A673 (cell line): ENCODE results near the gene SMYD3. TPM values are rescaled to one million over a fixed set of nuclear protein-coding genes. Genes with fewer than 3 reads are reported as not detected.
"Not testable (repeated sequence)": the region's sequence is repeated elsewhere in the genome, so short reads cannot be mapped to it uniquely, and the experiment has no call there.

ENCODE experiments used
- BruUV-seq: library from RNA; stranded (reverse); fragments of 400-500 nt; replicated peaks from 2 replicates; lab custom pipeline; 2021; lab: Mats Ljungman, UMichigan
- CTCF ChIA-PET: fragments of 300-600 bp; sonication (Branson Sonifier 250); formaldehyde crosslinking; loops from one replicate; lab custom pipeline; 2022; ENCODE audit warnings: antibody characterized with exemption; lab: Charles Lee
- POLR2A ChIA-PET: fragments of 300-600 bp; sonication (Branson Sonifier 250); formaldehyde crosslinking; loops from one replicate; lab custom pipeline; 2022; ENCODE audit warnings: antibody characterized with exemption; ENCODE audit not compliant: low non-redundant PET; lab: Charles Lee
- DNase-seq: peaks from one replicate; pipeline ENCODE4 v3.0.0-alpha.2; 2015; ENCODE audit warnings: low spot score
- H3K27ac ChIP-seq: fragments of 200-600 bp; sonication (generic); 2 replicates; pipeline ENCODE4 v1.5.1; 2016; ENCODE audit warnings: mixed run types, low read depth, mild to moderate bottlenecking, mixed read lengths, antibody characterized with exemption, low read length; ENCODE audit not compliant: poor library complexity, severe bottlenecking
- H3K27me3 ChIP-seq: fragments of 200-600 bp; sonication (generic); replicated peaks from 2 replicates; pipeline ENCODE4 v1.6.1; 2017; ENCODE audit warnings: mixed run types, low read depth, mild to moderate bottlenecking, mixed read lengths, antibody characterized with exemption, low read length; ENCODE audit not compliant: insufficient read depth, poor library complexity
- H3K36me3 ChIP-seq: fragments of 200-600 bp; sonication (generic); 2 replicates; pipeline ENCODE4 v1.6.1; 2016; ENCODE audit warnings: mixed run types, mild to moderate bottlenecking, mixed read lengths, antibody characterized with exemption, low read length; ENCODE audit not compliant: insufficient read depth, poor library complexity, severe bottlenecking
- H3K4me1 ChIP-seq: fragments of 200-600 bp; sonication (generic); 2 replicates; pipeline ENCODE4 v1.6.1; 2017; ENCODE audit warnings: mixed run types, mild to moderate bottlenecking, mixed read lengths, antibody characterized with exemption, low read length; ENCODE audit not compliant: insufficient read depth, poor library complexity, severe bottlenecking
- H3K4me3 ChIP-seq: fragments of 200-600 bp; sonication (generic); 2 replicates; pipeline ENCODE4 v1.5.1; 2016; ENCODE audit warnings: low read depth, mixed run types, mild to moderate bottlenecking, mixed read lengths, low read length; ENCODE audit not compliant: poor library complexity, severe bottlenecking
- H3K9me3 ChIP-seq: fragments of 200-600 bp; sonication (generic); 2 replicates; pipeline ENCODE4 v1.6.1; 2016; ENCODE audit warnings: mixed run types, low read depth, mild to moderate bottlenecking, mixed read lengths, antibody characterized with exemption, low read length; ENCODE audit not compliant: poor library complexity, severe bottlenecking
- CTCF ChIP-seq: fragments of 300-800, 200-600 bp; sonication (generic); conservative IDR thresholded peaks from 2 replicates; pipeline ENCODE4 v1.5.1; 2017; ENCODE audit warnings: low read depth, mild to moderate bottlenecking, antibody characterized with exemption, low read length, moderate library complexity, mixed read lengths
- EZH2 ChIP-seq: fragments of 200-600 bp; sonication (generic); IDR thresholded peaks from 2 replicates; pipeline ENCODE4 v1.6.1; 2017; ENCODE audit warnings: borderline replicate concordance, low read depth, mild to moderate bottlenecking, mixed read lengths, antibody characterized with exemption, low read length; ENCODE audit not compliant: poor library complexity, severe bottlenecking
- intact Hi-C: fragments of 100-400 bp; cut with micrococcal nuclease; formaldehyde crosslinking; loops from one replicate; pipeline ENCODE4 v1.10.0; 2022; ENCODE audit not compliant: unreplicated experiment
- total RNA-seq: library from RNA; stranded (reverse); gene quantifications from 2 replicates; pipeline ENCODE4 v1.2.3, GENCODE V29; 2021

The SMYD3 gene
- total RNA-seq, 1 experiment from 2014 or later: 29.0 TPM

- H3K9me3 ChIP-seq: no peaks in the 10 kb centered on the region
- H3K4me1 ChIP-seq: no peaks in the 10 kb centered on the region
- CTCF ChIA-PET: no interaction called here
- no peak for DNase-seq
- TF ChIP-seq CTCF: no peak
- TF ChIP-seq EZH2: no peak
- POLR2A ChIA-PET: no interaction called here
- BruUV-seq: no TSS peak
- H3K4me3 ChIP-seq: no peak overlapping the region
- no peaks in the 10 kb centered on the region for H3K36me3 ChIP-seq
- intact Hi-C loops: no loop called here
- H3K27ac ChIP-seq: no peak overlapping the region
- no peaks in the 10 kb centered on the region for H3K27me3 ChIP-seq
Measured at GRCh38 chr1:245715291-245715701, 791.8 kb downstream of the SMYD3 start.

- H3K9me3 ChIP-seq, H3K27ac ChIP-seq, H3K4me3 ChIP-seq, H3K4me1 ChIP-seq, DNase-seq, H3K27me3 ChIP-seq, intact Hi-C loops, CTCF ChIA-PET, POLR2A ChIA-PET, BruUV-seq, H3K36me3 ChIP-seq: not testable (repeated sequence)
Measured at GRCh38 chr1:245714027-245714426, 793.1 kb downstream of the SMYD3 start.

- no TSS peak for BruUV-seq
- intact Hi-C loops: no loop called here
- no peaks in the 10 kb centered on the region for H3K36me3 ChIP-seq
- CTCF ChIA-PET: no interaction called here
- H3K27ac ChIP-seq: no peak overlapping the region
- no peaks in the 10 kb centered on the region for H3K27me3 ChIP-seq
- DNase-seq: no peak
- no peaks in the 10 kb centered on the region for H3K4me1 ChIP-seq
- POLR2A ChIA-PET: no interaction called here
- no peak for TF ChIP-seq EZH2
- no peak for TF ChIP-seq CTCF
- H3K4me3 ChIP-seq: no peak overlapping the region
- H3K9me3 ChIP-seq: no peaks in the 10 kb centered on the region
Measured at GRCh38 chr1:245710961-245711903, 795.8 kb downstream of the SMYD3 start.

GRCh38 chr1:245707941-245708340 lies 799.1 kb downstream of the SMYD3 start:
- ChIA-PET POLR2A (no interaction called here), CTCF (no interaction called here)
- no peak for DNase-seq
- Histone ChIP-seq H3K27me3 (no peaks in the 10 kb centered on the region), H3K36me3 (no peaks in the 10 kb centered on the region), H3K27ac (no peak overlapping the region), H3K4me3 (no peak overlapping the region), H3K4me1 (no peaks in the 10 kb centered on the region), H3K9me3 (no peaks in the 10 kb centered on the region)
- BruUV-seq: no TSS peak
- intact Hi-C loops: no loop called here
- TF ChIP-seq CTCF (no peak), EZH2 (no peak)
